SH-SY5Y (cell line): ENCODE results near the gene GRIK3.

Experiments
- GATA2 ChIP-seq: IDR thresholded peaks from 2 replicates; pipeline ENCODE4 v1.6.1; 2011; ENCODE audit warnings: mild to moderate bottlenecking, low read depth, low read length
- GATA3 ChIP-seq: IDR thresholded peaks from 2 replicates; pipeline ENCODE4 v1.6.1; 2011; ENCODE audit warnings: low read depth, mild to moderate bottlenecking, low read length, moderate library complexity

GRIK3 gene

DNA sequence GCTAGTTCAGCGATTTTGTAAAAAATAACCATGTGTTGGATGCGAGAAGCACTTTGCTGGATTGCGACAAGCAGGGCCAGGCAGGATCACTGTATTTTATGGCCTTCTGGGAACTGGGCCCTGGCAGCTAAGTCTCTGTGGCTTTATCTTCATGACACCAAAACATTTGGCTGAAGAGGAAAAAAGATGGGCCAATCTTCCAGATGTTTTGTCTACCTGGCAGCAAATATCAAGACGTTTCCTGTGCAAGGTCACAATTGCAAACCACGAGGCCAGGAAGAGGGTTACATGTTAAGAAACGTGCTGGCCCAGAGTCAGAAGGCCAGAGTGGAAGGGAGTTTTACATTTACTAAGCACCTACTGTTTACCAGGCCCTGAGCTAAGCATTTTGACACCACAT, 22.1 kb downstream of the GRIK3 start:
- TF ChIP-seq GATA3 (no peak), GATA2 (no peak)

DNA sequence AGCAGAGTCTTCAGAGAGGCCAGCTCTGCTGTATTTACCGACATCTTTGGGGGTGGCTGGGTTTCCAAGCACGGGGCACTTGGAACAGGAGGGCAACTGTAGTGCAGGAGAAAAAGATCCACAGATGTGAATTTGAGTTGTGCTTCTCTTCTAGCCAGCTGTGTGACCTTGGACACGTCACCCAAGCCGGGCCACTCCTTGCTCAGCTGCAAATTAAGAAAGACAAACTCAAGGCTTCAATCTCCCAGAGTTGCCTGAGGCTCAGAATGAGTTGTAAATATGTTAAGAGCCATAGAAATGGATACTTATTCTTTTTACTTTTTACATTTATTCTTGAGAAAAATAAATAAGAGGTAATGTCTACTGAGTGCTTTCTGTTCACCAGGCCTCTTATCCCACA, 24.3 kb downstream of the GRIK3 start:
- TF ChIP-seq GATA3 (no peak), GATA2 (no peak)

DNA sequence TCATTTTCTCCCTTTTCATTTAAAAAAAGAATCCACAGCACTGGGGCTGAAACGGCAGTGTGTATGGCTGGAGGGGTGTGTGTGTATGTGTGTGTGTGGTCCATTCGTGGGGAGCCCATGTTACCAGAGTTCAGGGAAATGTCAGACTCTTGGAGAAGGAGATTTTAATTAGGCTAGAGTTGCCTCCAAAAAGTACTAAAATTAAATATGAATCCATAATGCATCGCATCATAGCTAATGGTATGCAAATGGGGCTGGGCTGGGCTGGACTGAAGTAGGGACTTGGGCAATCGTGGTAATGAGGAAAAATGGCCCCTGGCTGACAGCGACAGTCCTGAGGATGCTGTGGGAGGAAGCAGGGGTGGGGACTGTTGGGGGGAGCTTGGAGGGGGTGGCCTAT, 24.8 kb downstream of the GRIK3 start:
- TF ChIP-seq GATA2 (no peak), GATA3 (no peak)

- no peak for TF ChIP-seq GATA3
- TF ChIP-seq GATA2: no peak
Observed at GRCh38 chr1:37006132-37006868, 28.0 kb downstream of the GRIK3 start.

- TF ChIP-seq GATA3 (no peak), GATA2 (no peak)
Observed at GRCh38 chr1:37002898-37003297, 31.4 kb downstream of the GRIK3 start.

DNA sequence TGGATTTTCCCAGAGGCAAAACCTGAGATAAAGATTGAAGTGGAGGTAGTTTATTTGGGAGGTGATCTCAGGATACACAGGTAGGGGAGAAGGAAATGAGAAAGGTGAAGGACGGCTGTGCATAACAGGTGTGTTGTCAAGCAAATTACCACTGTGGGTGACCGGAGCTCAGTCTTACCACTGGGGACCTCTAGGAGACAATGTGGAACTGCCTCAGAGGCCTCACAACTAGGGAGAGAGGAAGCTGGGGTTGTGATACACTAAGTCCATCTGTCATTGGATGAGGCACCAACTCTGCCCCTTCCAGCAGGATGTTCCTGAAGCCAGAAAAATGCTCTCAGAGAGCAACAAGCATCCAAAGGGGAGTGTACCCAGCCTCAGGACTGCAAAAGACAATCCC, 32.6 kb downstream of the GRIK3 start:
- no peak for TF ChIP-seq GATA3
- no peak for TF ChIP-seq GATA2

DNA sequence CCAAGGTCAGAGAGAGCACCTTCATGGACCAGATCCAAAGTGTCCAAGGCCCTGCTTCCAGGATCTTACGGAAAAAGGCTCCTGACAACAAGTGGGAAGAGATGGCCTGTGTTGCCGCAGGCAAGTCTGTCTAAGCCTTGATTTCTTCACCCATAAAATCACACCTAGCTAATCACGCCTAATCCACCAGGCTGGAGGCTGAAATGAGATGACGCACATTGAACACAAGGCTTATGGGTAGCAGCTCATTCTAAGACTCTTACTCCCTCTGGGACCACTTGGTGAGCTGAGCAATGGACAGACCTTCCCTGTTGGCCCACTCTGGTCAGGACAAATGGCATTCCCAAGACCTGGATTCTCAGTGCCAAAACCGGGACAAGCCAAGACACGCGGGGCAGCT, 38.2 kb downstream of the GRIK3 start:
- TF ChIP-seq GATA2 (no peak), GATA3 (no peak)

GRCh38 chr1:36994868-36995267, 39.4 kb downstream of the GRIK3 start:
- TF ChIP-seq GATA3 (no peak), GATA2 (no peak)

GRCh38 chr1:36994294-36994693, 40.0 kb downstream of the GRIK3 start:
- TF ChIP-seq GATA3: no peak
- TF ChIP-seq GATA2: no peak

DNA sequence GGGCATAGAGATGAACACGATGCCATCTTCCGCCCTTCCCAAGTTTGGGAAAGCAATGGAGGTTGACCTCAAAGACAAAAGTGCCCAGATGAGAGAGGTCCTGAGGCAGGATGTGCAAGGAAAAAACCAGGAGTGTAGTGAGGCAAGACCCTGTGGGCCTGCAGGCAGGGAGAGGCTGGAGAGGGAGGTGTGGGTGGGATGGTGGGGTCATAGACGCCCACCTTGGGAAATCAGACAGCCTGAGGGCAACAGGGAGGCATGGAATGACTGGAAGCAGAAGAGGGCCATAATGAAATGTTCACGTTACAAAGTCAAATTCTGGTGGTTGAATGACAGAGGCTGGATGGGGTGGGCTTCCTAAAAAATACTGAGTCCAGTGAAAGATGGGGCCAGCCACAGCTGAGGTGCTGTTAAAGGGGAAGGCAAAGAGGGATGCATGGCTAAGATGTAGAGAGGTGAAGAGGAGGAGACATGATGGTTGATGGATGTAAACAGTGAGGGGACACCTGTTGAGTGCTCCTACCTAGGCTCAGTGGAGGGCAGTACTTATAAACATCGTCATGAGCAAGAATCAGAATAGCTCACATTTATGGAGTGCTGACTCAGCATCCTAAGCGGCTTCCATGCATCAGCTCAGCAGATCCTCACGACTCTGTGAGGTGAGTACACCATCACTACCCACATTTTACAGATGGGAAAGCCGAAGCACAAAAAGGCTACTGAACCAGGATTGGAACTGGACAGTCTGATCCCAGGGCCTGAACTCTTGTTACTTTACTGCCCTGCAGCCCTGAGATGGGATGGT, 42.0 kb downstream of the GRIK3 start:
- no peak for TF ChIP-seq GATA3
- no peak for TF ChIP-seq GATA2

- TF ChIP-seq GATA2: no peak
- no peak for TF ChIP-seq GATA3
Observed at GRCh38 chr1:36991551-36991950, 42.8 kb downstream of the GRIK3 start.

DNA sequence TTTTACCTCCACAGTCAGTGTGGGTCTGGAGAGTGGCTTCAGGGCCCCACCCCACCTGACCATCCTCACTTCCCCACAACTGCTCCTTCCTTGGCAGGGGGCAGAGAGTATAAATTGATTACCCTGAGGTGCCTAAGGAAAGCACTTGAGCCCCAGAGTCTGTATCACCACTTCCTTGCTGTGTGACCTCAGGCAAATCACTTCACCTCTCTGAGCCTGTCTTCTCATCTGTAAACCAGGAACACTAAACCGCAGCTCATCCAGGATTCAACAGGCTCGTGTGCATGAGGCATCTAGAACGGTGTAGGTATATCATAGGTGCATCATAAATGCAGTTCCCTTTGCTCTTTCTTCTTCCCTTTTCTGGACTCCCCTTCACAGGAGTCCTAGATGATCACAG, 43.4 kb downstream of the GRIK3 start:
- TF ChIP-seq GATA2 (no peak), GATA3 (no peak)

- TF ChIP-seq GATA3 (no peak), GATA2 (no peak)
Observed at GRCh38 chr1:36989241-36989640, 45.1 kb downstream of the GRIK3 start.

GRCh38 chr1:36988741-36989193, 45.5 kb downstream of the GRIK3 start:
- TF ChIP-seq GATA3: no peak
- TF ChIP-seq GATA2: no peak

DNA sequence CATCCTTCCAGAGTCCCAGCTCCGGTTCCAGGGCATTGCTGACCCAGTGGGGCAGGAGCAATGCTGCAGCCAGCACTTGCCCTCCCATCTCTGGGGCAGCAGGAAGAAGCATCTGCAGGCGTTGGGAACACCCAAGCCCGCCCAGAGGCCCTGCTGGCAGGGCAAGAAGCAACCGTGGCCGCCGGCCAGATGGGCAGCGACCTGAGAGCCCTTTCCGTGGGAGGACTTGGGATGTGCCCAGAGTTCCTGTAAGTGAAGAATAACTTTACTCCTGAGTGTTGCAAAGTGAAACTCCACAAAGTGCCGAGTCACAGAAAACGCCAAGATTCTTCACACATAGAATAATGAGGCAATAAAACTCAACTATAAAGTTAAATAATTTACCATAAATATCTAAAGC, 46.0 kb downstream of the GRIK3 start:
- no peak for TF ChIP-seq GATA3
- TF ChIP-seq GATA2: no peak

GRCh38 chr1:36987276-36987675, 47.0 kb downstream of the GRIK3 start:
- TF ChIP-seq GATA3 (no peak), GATA2 (no peak)
